Suppressor macrophage treated with lipopolysaccharide for 4 hours (primary cell): Measurements from ENCODE around the gene RTL9.
"Not testable (repeated sequence)": the region's sequence is repeated elsewhere in the genome, so short reads cannot be mapped to it uniquely, and the experiment has no call there.

Experiments
- DNase-seq: peaks from one replicate; pipeline ENCODE4 v3.0.0-alpha.2; 2020

The RTL9 gene

DNA sequence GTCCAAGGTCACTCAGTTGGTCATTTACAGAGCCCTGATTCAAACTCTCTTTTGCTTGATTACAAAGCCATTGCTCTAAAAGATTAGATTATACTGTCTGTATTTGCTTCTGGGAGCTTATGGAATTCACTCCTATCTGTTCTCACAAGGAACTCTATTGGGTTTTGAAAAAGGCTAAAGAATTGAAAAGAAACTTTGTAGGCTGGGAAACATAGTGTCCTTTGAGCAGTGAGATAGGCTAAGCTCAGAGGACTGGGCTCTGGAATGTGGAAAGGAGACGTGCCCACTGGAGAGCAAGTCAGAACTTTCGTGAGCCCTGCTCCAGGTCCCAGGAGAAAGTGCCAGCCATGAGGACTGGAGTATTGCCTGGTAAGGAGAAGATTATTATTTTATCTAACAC is at the start of gene RTL9:
RTL9 (plus strand) TSS at position 301 of the 400 bp plus-strand sequence. CDS start 91,770 bp downstream, outside the sequence.
- no peak for DNase-seq

DNA sequence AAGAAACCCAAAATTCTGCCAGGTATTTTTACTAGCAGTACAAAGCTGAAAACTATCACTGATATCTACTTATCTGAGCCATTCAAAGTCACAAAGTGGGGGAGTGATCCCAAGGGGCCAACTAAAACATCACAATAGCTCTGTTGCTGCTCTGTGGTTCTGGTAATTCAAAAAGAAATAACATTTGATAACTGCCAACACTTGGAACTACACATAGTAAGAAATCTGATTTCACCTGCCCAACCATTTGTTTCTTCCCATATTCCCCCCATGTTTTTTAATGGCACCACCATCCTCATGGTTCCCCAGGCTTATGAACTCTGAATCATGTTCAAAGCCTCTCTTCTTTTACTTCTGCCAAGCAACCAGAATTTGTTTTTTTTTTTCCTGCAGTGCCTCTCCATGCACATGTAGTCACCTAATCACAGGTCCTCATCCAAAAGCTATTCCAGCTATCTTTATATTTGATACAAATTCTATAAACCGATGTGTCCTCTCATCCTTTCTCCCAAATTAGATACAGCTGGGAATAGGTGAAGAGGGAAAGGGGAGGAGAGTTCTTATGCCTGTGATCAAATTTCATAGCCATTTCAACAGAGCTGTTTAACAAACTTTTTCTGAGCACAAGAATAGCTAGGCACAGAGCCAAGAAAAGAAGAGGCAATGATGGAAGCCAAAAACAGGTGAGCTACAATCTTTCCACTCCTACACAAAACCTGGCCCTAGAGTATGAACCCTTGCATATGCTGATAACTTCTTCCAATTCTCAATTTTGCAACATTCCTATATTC is 48.5 kb upstream of the RTL9 start:
- no peak for DNase-seq

- DNase-seq = peak; percentile 35
These were observed 47.8 kb upstream of the RTL9 start for GRCh38 chrX:110310896-110311295.

DNA sequence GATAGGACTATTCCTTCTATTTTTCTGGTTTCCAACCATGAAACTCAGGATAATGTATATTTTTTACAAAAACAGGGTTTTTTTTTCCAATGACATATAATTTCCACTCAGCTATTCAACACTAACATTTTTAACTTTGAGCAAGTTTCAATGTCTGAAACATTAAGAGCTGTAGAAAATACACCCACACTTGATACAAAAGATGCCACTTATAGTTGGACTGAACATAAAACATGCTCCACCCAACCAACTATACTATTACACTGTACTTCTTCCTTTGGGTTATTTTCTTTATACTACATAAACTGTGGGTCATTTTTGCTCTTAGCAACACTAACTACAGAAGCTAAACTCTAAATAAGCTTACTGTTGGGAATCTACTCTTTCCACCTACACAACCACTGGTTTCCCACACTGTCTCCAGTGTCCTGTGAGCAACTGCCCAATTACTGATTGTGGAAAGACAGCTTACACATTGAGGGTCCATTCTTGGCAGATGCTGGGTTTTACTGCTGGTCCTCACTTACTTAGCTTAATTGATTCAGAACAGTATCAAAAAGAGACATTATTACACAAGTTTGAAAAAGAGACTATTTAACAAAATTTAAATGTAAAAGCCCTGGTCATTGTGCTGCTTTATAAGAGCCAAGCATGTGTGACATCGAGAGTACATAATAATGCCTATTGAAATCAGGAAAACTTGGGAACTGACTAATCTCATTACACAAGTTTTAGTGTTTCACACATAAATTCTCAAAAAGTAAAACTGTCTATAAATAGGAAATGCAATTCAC is 47.0 kb upstream of the RTL9 start:
- DNase-seq = no peak

GRCh38 chrX:110315551-110315950 is 43.1 kb upstream of the RTL9 start:
- no peak for DNase-seq

DNA sequence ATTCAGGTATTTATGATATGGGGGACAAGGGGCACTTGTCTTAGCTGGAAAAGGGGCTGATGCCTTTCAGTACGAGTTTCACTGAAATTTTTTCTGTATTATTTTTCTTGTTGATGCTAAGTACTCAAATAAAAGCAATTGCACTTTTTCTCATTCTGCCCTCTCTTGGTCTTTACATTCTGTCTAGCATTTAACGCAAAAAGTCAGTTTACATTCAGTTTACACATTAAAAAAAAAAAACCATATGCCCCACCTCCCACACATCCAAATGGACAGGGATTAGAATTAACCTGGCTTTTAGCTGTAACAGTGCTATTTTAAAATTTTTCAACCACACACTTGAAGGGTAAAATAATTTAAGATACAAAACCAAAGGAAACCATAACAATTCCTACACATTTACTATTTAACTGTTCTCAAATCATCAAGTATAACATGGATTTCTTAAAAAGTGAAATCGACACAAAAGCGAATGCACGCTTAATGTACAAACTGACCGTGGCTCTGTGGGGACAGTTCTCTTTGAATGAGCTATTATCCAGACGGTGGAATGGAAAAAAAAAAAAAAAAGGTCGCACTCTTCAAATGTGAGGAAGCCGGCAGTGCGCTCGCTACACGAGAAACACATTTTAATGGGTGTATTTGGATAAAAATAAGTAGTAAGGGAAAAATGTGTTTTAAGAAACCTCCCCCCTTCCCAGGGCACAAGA is 42.1 kb upstream of the RTL9 start:
- DNase-seq = peak; percentile 9

DNA sequence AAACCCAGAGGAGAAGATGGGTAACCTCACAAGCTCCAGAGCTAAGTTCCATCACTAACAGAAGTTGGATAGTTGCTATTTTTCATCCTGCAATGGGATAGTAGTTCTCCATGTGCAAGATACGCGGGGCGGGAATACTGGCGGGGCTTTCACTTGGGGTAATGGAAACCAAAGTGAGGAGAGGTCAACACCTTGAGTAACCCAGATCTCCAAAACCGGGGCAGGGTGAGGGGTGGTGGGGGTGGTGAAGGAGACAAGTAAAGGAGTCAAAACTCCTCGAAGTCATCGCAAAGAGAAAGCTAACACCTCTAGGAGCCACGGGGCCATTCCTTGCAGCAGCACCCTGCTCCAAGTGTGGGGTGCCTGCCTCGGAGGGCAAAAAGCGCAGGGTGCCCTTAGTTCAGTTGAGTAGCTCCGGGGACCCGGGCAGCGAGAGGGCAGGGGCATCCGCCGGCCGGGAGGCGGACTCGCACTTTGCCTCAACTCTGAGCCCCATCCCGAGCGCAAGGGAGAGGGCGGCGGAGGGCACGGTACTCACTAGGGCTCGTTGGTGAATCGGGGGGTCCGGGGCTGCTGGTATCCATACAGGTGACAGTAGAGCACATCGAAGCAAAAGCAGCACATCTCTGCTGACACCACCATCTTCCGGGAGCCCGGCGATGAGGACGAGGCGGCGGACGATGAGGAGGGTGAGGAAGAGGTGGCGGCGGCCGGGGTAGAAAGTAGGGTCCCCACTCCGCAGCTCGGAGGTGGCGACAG is 41.4 kb upstream of the RTL9 start:
- peak; percentile 3 for DNase-seq

DNA sequence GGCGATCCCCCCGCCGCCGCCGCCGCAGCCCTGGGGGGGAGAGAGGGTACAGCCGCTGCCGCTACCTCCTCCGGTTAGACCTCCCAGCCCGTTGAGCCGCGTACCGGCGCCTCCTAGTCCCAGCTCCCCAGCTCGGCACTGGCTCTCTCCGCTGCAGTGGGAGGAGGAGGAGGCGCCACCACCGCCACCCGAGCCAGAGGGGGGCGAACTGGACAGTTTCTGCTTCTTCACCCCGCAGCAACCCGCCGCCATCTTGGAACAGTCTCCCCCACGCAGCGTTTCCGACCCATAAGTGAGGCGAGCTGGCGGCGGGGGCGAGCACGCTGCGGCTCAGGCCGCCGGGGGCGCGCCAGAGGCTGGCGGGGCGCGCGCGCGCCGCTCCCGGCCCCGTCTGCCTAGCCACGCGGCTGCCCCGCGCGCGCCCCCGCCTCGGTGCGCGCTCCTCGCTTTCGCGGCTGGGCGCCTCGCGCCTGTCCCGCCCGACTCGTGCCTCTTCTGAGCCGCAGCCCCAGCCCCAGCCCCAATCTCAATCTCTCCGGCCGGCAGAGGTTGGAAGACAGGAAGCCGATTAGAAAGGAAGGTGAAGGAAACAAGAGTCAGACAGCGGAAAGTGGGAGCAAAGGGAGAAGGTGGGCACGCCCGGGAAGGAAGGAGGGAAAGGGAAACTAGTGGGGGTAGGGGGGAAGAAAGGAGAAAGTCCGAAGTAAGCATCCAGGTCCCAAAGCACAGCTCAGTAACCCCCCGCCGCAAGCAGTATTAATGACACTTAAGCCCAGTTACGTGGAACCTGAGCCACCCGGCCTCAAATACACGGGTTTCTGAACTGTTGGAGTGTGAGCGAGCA is 40.6 kb upstream of the RTL9 start, which contains the start of gene AMMECR1:
AMMECR1 (minus strand) TSS at position 266 of the 844 bp plus-strand sequence; CDS start at position 252, 14 bp downstream.
- peak; percentile 87 for DNase-seq

GRCh38 chrX:110318664-110318968 is 40.0 kb upstream of the RTL9 start:
- no peak for DNase-seq

DNA sequence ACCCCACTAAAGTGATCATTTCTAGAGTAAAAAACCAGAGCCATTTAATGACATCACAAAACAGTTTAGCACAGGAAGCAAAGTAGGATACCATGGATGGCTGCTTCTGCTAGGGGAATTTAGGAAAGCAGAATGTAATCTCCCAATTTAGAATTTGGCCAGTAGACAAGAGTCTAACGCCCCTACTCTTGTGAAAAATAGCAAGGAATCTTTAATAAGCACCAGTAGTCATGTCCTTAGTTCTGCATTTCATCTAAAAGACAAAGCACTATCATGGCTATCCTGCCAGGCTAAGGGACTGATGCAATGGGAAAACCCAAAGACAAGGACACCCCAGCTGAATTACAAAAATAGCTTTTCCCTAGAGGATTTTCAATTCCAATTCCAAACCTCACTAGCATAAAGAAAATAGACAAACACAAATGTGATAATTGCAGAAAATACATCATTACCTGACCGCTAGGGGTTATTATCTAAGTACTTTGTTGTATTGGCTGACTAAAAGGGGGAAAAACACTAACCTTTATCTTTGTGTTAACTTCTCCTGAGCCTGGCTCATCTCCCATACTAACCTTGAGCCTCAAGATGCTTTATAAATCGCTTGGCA is 38.2 kb upstream of the RTL9 start:
- DNase-seq = peak; percentile 2

DNA sequence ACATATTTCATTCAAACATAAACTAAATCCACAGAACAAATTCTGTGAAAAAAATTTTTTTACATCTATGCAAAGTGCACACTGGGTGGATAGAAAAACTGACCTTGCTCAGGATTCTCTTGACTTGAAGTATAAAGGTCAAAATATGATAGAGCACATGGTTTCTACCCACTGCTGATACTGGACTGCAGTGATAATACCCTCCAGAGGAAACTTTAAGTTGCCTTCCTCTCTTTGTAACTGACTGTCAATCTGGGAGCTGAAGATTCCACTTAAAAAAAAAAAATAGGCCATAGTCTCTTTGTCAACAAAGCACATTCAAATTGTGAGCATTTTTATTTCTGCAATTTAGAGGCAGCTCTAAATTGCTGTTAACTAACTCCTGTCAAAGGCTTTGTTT is 37.6 kb upstream of the RTL9 start:
- DNase-seq = no peak

DNA sequence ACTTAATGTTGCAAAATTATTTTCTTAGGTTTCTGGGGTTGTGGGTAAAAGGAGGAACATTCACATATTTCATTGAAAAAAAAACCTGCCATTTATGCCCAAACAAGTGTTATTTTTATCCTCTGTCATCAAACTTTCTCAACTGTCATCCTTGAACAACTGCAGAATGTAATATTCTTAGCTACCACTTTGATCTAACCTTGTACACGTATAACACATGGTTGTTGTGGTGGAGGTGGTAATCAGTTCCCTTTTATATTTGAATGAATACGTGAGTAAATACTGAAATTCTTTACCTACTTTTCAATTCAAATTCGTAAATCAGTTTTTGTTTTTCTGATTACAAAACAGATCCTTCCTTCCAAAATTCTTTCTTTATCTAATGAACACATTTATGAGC is 37.0 kb upstream of the RTL9 start:
- no peak for DNase-seq

DNA sequence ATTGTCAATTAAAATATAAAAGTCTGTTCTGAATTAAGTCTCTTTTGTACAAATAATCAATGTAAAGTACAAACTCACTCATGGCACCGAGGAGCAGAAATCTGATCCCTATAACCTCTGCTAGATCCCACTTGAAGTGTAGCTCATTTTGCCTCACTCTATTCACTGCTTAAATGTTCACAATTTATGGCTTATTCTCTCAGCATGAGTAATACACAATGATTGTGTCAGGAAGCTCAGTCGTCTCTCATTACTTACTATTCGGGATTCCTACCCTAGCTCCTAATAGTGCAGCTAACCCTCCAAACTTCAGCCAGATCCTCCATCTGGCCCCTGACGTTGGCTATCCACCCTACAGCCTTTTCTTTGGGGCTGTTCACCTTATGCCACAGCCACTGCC is 36.0 kb upstream of the RTL9 start:
- DNase-seq = no peak

DNA sequence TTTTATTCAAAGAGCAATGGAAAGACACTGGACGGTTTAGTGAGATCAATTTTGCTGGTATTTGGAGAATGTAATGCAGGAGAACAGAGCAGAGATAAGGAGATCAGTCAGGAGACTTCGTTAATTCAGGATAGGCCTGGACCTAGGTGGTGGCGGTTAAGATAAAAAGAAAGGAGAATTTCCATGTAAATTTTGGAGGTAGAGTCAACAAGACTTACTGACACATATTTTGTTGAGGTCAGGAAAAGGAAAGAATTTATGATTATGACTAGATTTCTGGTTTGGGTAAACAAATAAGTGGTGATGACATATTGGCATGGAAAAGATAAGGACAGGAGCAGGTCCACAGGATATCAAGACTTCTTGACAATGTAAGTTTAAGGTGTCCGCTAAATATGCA is 31.9 kb upstream of the RTL9 start:
- DNase-seq = no peak

DNA sequence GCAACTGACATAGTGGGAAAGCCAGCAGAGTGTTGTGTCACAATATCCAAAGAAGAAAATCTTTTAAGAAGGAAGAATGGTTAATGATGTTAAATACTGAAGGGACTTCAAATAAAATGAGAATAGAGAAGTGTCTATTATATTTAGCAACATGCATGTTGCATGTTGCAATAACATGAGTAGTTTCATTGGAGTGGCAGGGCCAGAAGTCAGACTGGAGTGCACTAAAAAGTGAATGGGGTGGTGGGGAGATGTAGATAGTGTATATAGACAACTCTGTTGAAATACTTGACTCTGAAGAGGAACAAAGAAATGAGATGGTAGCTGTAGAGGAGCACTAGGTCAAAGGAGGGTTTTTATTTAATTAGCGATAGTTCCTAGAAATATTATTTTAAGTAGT is 31.3 kb upstream of the RTL9 start:
- peak; percentile 66 for DNase-seq

DNA sequence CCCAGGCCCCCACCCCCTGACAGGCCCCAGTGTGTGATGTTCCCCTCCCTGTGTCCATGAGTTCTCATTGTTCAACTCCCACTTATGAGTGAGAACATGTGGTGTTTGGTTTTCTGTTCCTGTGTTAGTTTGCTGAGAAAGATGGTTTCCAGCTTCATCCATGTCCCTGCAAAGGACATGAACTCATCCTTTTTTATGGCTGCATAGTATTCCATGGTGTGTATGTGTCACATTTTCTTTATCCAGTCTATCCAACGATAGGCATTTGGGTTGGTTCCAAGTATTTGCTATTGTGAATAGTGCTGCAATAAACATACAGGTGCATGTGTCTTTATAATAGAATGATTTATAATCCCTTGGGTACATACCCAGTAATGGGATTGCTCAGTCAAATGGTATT is 30.0 kb upstream of the RTL9 start:
- DNase-seq = not testable (repeated sequence)

GRCh38 chrX:110331444-110332030 is 27.1 kb upstream of the RTL9 start:
- peak; percentile 17 for DNase-seq

GRCh38 chrX:110333458-110333857 is 25.2 kb upstream of the RTL9 start:
- DNase-seq = not testable (repeated sequence)

GRCh38 chrX:110338935-110339334 is 19.7 kb upstream of the RTL9 start:
- DNase-seq = no peak

GRCh38 chrX:110341189-110342035 is 17.2 kb upstream of the RTL9 start:
- DNase-seq = no peak
